T-helper 2 cell treated with Interferon-gamma antibody and Interleukin-4, amounts not matched to agents 5 μg/mL and 100 μg/mL, for 36 hours (primary cell): ENCODE results near the gene TRPM3.

ENCODE experiments used
- DNase-seq: peaks from one replicate; pipeline ENCODE4 v3.0.0; 2021; ENCODE audit warnings: low spot score
- H3K27ac Mint-ChIP-seq: one replicate; pipeline ENCODE4 v1.8.0; 2021; ENCODE audit warnings: mild to moderate bottlenecking, mixed read lengths
- H3K27me3 Mint-ChIP-seq: one replicate; pipeline ENCODE4 v1.8.0; 2021; ENCODE audit warnings: low read depth, mixed read lengths
- H3K36me3 Mint-ChIP-seq: one replicate; pipeline ENCODE4 v1.8.0; 2021; ENCODE audit warnings: low read depth, mixed read lengths
- H3K4me1 Mint-ChIP-seq: one replicate; pipeline ENCODE4 v1.8.0; 2021; ENCODE audit warnings: low read depth, mixed read lengths
- H3K4me3 Mint-ChIP-seq: one replicate; pipeline ENCODE4 v1.8.0; 2022; ENCODE audit warnings: mild to moderate bottlenecking, moderate library complexity, mixed read lengths
- H3K9me3 Mint-ChIP-seq: one replicate; pipeline ENCODE4 v1.8.0; 2021; ENCODE audit warnings: mixed read lengths

The TRPM3 gene

DNA sequence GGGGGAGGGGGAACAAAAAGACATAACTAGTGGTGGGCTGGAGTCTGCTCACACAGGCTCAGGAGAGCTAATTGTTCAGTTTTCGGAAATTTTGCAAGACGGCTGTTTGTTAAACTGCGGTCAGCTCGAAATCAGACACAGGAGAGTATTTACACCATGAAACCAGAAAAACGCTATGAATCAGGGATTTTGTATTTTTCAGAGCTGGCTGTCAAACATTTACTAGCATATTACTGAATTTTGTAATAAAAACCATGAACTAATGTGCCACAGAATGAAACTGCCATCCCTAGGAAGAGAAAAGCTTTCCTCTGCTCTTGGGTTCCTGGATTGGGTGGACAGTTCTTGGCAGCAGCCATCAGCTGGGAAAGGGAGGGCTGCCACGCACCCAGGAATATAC is 45.3 kb downstream of the TRPM3 start:
- H3K4me3 Mint-ChIP-seq, result no peak overlapping the region
- DNase-seq, result no peak
- H3K9me3 Mint-ChIP-seq, result no peaks in the 10 kb centered on the region
- H3K27me3 Mint-ChIP-seq, result no peaks in the 10 kb centered on the region
- H3K27ac Mint-ChIP-seq, result no peak overlapping the region
- H3K36me3 Mint-ChIP-seq, result no peaks in the 10 kb centered on the region
- no peaks in the 10 kb centered on the region for H3K4me1 Mint-ChIP-seq

DNA sequence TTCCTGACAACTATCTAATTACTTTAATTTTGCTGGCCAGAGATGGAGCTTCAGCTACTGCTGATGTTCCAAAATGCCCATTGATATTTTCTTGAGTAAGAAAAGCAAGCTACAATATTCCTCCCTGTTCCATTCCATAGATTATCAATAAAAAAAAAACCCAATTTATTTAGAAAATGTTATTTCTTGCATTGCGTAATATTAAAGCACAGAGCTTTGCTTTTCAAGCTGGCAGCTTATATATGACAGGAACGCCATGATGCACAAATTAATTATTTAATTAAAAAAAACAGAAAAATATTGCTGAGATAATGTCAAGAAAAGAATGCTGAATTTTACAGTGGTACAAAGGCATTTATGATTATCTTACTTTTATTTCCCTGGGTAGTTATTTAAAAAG is 47.9 kb downstream of the TRPM3 start:
- no peaks in the 10 kb centered on the region for H3K27me3 Mint-ChIP-seq
- DNase-seq, result no peak
- H3K27ac Mint-ChIP-seq, result no peak overlapping the region
- H3K4me1 Mint-ChIP-seq, result no peaks in the 10 kb centered on the region
- H3K36me3 Mint-ChIP-seq, result no peaks in the 10 kb centered on the region
- H3K4me3 Mint-ChIP-seq, result no peak overlapping the region
- H3K9me3 Mint-ChIP-seq, result no peaks in the 10 kb centered on the region

DNA sequence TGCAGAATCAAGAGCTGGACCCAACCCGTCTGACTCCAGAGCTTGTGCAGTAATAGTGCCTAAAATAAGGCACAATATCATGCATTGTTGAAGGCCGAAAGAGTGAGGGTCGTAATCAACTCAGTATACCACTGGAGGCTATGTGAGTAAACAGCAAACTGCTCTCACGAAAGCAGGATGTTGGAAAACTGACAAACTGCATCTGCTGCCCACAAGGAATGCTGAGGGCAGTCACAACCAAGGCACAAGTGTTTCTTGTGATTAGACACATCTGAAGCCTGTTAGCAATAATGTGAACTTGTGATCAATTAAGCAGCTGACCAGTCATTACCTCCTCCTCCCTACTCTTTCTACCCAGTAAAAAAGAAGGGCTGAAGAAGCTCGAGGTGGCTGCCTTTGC is 48.8 kb downstream of the TRPM3 start:
- H3K4me1 Mint-ChIP-seq, result no peaks in the 10 kb centered on the region
- H3K4me3 Mint-ChIP-seq, result no peak overlapping the region
- no peaks in the 10 kb centered on the region for H3K9me3 Mint-ChIP-seq
- H3K36me3 Mint-ChIP-seq, result no peaks in the 10 kb centered on the region
- DNase-seq, result no peak
- no peak overlapping the region for H3K27ac Mint-ChIP-seq
- H3K27me3 Mint-ChIP-seq, result no peaks in the 10 kb centered on the region

DNA sequence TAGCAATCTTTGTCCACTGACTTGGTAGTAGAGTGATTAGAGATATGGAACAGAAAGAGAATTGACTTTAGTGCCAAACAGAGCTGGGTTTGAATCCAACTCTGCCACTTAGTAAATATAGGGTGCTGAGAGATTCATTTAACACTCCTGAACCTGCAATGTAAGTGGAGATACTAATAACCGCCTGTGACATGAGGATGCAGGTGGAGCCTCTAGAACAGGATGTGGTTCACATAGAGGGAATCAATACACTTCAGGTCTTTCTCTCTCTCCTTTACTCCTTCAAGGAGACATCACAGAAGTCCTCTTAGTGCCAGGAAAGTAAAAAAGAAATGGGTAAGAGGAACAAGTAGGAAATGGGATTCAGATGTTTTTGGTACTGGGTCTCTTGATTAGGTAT is 49.8 kb downstream of the TRPM3 start:
- H3K27me3 Mint-ChIP-seq, result no peaks in the 10 kb centered on the region
- no peak overlapping the region for H3K4me3 Mint-ChIP-seq
- no peak overlapping the region for H3K27ac Mint-ChIP-seq
- DNase-seq, result no peak
- no peaks in the 10 kb centered on the region for H3K4me1 Mint-ChIP-seq
- H3K9me3 Mint-ChIP-seq, result no peaks in the 10 kb centered on the region
- H3K36me3 Mint-ChIP-seq, result no peaks in the 10 kb centered on the region

DNA sequence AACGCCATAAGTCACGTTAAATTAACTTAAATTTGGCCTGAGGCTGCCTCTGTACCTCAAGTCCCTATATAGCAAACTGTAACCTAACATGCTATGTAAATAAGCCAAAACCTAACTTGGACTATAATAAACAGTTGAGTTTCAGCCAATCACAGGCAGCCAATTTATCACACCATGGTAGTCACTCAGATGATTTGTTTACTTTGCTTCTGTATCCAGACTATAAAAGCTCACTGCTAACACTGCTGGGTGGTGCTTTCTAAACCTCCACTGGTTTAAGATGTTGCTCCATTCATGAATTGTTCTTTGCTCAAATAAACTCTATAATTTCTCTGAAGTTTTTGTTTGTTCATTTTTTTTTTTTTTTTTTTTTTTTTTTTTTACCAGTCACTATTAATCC is 62.8 kb downstream of the TRPM3 start:
- H3K4me3 Mint-ChIP-seq, result no peak overlapping the region
- H3K36me3 Mint-ChIP-seq, result no peaks in the 10 kb centered on the region
- no peak for DNase-seq
- H3K4me1 Mint-ChIP-seq, result no peaks in the 10 kb centered on the region
- no peaks in the 10 kb centered on the region for H3K9me3 Mint-ChIP-seq
- no peak overlapping the region for H3K27ac Mint-ChIP-seq
- H3K27me3 Mint-ChIP-seq, result no peaks in the 10 kb centered on the region

DNA sequence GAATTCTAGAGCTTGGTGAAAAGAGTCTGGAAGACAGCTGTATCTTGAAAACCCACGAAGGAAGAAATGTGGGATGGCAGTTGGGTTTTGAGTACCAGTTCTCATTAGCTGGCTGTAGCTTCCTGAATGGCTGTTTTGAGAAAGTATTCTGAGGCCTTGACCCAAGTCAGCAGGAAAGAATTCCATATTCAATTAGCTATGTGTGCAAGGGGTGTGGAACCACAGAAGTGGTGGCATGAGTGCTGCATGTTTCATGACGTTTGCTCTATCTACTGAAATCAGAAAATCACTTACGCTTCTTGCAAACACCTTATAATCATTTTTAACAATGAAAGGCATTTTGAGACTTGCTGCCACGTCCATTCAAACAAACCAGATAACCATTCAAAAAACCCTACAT is 69.1 kb downstream of the TRPM3 start:
- DNase-seq, result no peak
- Mint-ChIP-seq H3K4me3 (no peak overlapping the region), H3K4me1 (no peaks in the 10 kb centered on the region), H3K9me3 (no peaks in the 10 kb centered on the region), H3K27ac (no peak overlapping the region), H3K27me3 (no peaks in the 10 kb centered on the region), H3K36me3 (no peaks in the 10 kb centered on the region)

DNA sequence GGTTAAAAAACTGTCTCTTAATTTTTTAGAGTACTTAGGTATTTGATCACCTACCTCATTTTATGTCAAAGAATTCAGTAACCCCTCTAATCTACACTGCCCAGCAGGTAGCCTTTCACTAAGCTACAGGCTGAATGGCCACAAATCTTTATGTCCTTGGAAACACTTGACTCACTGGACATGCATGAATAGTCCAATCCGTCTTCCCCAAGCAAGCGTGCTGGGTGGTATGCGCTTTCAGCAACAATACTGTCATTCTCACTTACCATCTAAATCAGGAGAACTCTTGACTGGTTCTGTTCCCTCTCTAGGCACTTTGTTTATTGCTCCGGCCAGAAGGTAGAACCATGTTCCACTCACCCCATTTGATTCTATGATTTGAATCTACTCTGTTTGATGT is 73.1 kb downstream of the TRPM3 start:
- DNase-seq, result no peak
- H3K36me3 Mint-ChIP-seq, result no peaks in the 10 kb centered on the region
- no peak overlapping the region for H3K27ac Mint-ChIP-seq
- no peaks in the 10 kb centered on the region for H3K9me3 Mint-ChIP-seq
- no peaks in the 10 kb centered on the region for H3K27me3 Mint-ChIP-seq
- H3K4me3 Mint-ChIP-seq, result no peak overlapping the region
- H3K4me1 Mint-ChIP-seq, result no peaks in the 10 kb centered on the region

DNA sequence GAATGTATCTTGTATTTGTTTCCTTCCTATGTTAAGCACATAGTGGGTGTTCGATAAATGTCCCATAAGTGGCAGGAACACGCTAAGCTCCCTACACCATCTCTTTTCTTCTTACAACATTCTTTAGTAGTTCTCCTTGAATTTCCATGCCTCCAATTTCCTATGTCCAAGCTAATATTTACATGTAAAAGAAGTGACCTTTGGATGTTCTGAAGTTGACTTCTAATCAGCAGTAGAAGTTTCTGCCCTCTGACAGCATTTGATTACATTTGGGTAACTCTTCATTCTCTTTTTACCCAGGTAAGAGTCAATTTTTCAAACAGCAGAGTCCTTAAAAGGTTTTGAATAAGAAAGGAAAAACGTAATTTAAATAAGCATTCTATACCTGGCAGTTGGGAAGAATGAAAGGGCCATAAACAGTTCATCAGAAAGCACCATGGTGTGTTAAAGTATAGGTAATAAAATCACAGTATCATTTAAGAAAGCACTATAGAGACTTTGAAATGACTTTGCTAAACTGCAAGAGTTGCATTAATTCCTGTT is 78.9 kb downstream of the TRPM3 start:
- no peaks in the 10 kb centered on the region for H3K36me3 Mint-ChIP-seq

DNA sequence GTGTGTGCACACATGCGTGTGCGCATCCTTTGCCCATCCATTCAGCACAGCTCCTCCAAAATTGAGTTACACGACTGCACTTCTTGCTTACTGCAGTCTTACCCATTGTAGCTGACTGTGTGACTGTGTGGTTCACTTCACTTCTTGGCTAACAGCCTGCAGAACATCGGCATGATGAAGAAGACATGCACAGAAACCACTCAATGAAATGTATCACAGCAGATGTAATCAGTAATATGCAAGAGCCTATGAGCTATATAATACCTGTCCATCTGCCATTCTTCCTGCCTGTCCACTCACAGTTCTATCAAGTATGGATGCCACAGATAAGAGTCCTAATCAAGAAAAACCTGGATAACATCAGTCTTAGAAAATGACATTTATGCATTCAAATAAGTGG is 83.9 kb downstream of the TRPM3 start:
- Mint-ChIP-seq H3K27me3 (no peaks in the 10 kb centered on the region), H3K4me1 (no peaks in the 10 kb centered on the region), H3K36me3 (no peaks in the 10 kb centered on the region), H3K4me3 (no peak overlapping the region), H3K27ac (no peak overlapping the region), H3K9me3 (no peaks in the 10 kb centered on the region)
- no peak for DNase-seq

More for the DNA sequence above, 78.9 kb downstream of the TRPM3 start:
- H3K27ac Mint-ChIP-seq, result no peak overlapping the region
- no peaks in the 10 kb centered on the region for H3K27me3 Mint-ChIP-seq
- H3K9me3 Mint-ChIP-seq, result no peaks in the 10 kb centered on the region
- no peak for DNase-seq
- no peaks in the 10 kb centered on the region for H3K4me1 Mint-ChIP-seq
- H3K4me3 Mint-ChIP-seq, result no peak overlapping the region

DNA sequence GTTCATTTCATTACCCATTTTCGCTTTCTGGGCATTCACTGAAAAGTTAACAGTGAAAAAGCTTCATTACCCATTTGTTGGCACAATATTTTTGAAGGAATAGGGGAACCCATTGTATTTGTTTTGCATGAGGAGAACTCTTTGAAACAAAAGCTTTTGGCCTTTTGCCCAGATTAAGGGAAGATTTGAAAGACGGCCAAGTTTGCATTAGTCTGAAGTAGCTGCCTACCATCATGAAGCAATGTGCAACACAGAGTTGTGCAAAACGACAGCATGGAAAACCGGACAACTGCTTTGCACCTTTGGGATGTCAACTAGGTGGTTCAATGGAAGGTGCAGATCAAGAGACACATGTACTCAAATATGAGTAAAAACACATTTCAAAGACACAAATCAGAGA is 84.9 kb downstream of the TRPM3 start:
- Mint-ChIP-seq H3K27ac (no peak overlapping the region), H3K4me3 (no peak overlapping the region), H3K27me3 (no peaks in the 10 kb centered on the region), H3K4me1 (no peaks in the 10 kb centered on the region), H3K9me3 (no peaks in the 10 kb centered on the region), H3K36me3 (no peaks in the 10 kb centered on the region)
- no peak for DNase-seq

DNA sequence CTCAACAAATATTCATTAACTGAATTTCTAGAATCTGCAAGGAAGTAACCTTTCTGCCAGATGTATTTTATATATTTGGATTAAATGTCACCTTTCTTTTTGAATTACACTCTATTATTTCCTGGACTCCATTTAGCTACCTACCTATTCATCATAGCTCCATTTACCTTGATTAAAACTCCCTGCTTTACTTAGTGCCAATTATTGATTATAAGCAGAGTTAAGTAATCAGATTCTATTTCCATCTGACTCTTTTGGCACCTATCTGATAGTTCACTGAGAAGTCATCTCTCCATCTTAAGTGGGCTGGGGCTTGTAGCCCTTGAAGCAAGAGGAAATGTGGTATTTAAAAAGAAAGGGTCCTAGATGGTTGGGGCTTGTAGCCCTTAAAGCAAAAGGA is 88.6 kb downstream of the TRPM3 start:
- H3K27me3 Mint-ChIP-seq, result no peaks in the 10 kb centered on the region
- H3K4me3 Mint-ChIP-seq, result no peak overlapping the region
- no peak overlapping the region for H3K27ac Mint-ChIP-seq
- no peaks in the 10 kb centered on the region for H3K36me3 Mint-ChIP-seq
- no peaks in the 10 kb centered on the region for H3K4me1 Mint-ChIP-seq
- no peaks in the 10 kb centered on the region for H3K9me3 Mint-ChIP-seq
- DNase-seq, result no peak

DNA sequence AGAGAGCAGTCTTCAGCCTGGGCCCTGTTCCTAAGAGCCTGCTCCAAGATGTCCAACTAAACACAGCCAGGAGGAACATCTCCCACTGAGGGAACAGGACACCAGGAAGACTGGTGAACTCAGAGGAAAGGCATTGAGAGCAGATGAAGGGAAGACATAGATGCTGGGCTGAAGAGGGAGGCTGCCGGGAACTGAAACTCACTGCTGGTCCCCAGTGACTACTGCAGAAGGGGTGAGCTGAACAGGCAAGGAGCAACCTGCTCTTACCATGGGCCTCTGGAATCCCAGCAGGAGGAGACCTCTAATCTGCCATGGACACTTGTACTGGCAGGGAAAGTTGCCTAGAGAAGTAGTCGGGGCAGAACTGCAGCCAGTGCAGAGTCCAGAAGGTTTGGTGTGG is 95.7 kb downstream of the TRPM3 start:
- Mint-ChIP-seq H3K9me3 (no peaks in the 10 kb centered on the region), H3K27ac (no peak overlapping the region), H3K36me3 (no peaks in the 10 kb centered on the region), H3K4me1 (no peaks in the 10 kb centered on the region), H3K27me3 (no peaks in the 10 kb centered on the region), H3K4me3 (no peak overlapping the region)
- DNase-seq, result no peak

DNA sequence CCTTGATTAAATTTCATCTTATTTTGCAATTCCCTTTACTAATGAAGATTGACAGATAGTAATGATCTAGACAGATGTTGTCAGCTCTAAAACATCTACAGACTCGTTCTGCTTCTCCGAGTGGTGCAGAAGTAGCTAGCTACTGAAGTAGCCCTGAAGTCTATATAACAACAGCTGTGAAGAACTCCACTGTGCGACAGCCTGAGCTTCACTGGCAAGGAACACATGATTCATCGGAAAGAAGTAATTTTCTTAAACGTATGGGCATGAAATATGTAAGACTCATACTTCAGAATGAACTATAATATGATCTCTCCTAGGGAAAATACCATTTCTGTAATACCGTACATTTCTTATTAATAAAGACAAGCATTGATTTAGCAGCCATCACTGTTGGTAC is 96.2 kb downstream of the TRPM3 start:
- H3K4me3 Mint-ChIP-seq, result no peak overlapping the region
- H3K36me3 Mint-ChIP-seq, result no peaks in the 10 kb centered on the region
- DNase-seq, result no peak

DNA sequence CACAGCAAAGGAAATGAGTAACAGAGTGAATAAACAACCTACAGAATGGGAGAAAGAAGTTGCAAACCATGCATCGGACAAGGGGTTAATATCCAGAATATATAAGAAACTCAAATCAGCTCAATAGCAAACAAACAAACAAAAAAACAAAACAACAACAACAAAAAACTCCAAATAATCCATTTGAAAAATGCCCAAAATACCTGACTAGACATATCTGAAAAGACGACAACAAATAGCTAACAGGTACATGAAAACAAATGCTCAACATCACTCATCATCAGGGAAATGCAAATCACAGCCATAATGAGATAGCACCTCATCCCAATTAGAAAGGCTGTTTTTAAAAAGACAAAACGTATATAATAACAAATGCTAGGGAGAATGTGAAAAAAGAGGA is 111.2 kb downstream of the TRPM3 start:
- peaks cover 11% of the 10 kb centered on the region for H3K9me3 Mint-ChIP-seq
- H3K4me3 Mint-ChIP-seq, result no peak overlapping the region
- H3K27ac Mint-ChIP-seq, result no peak overlapping the region
- no peak for DNase-seq
- no peaks in the 10 kb centered on the region for H3K4me1 Mint-ChIP-seq
- H3K27me3 Mint-ChIP-seq, result no peaks in the 10 kb centered on the region
- no peaks in the 10 kb centered on the region for H3K36me3 Mint-ChIP-seq

More for the DNA sequence above, 96.2 kb downstream of the TRPM3 start:
- Mint-ChIP-seq H3K4me1 (no peaks in the 10 kb centered on the region), H3K9me3 (no peaks in the 10 kb centered on the region), H3K27ac (no peak overlapping the region), H3K27me3 (no peaks in the 10 kb centered on the region)

DNA sequence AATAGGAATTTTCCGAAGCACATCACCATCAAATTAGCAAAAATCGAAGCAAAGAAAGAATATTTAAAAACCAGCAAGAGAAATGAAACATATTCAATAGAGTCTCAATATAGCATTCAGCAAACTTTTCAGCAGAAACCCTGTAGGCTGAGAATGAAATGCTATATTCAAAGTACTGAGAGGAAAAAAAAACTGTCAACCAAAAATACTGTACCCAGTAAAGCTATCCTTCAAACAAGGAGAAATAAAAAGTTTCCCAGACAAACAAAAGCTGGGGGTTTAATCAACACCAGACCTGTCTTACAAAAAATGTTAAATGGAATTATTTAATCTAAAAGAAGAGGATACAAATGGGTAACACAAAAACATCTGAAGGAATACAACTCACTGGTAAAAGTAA is 116.0 kb downstream of the TRPM3 start:
- no peak for DNase-seq
- H3K36me3 Mint-ChIP-seq, result no peaks in the 10 kb centered on the region
- H3K27me3 Mint-ChIP-seq, result no peaks in the 10 kb centered on the region
- H3K4me1 Mint-ChIP-seq, result no peaks in the 10 kb centered on the region
- no peak overlapping the region for H3K4me3 Mint-ChIP-seq
- H3K9me3 Mint-ChIP-seq, result peaks cover 27% of the 10 kb centered on the region
- H3K27ac Mint-ChIP-seq, result no peak overlapping the region
